Keratinocyte (primary cell): ENCODE data around the gene DUSP22.

ENCODE experiments used
- EZH2 ChIP-seq: IDR thresholded peaks from one replicate; pipeline ENCODE4 v1.6.1; 2012; ENCODE audit warnings: inconsistent platforms, mild to moderate bottlenecking, low read length, moderate library complexity
- TF ChIP-seq, protein P1 (sequence below), 3 experiments: IDR thresholded peaks in 1 of 3; conservative IDR thresholded peaks in 1 of 3; optimal IDR thresholded peaks in 1 of 3; 2 replicates in 2 of 3; 3 replicates in 1 of 3; pipeline versions ENCODE3 to v1.5.1; 2011; ENCODE audit warnings: low read length in 3 of 3, mild to moderate bottlenecking in 3 of 3, moderate library complexity in 2 of 3, control low read depth in 1 of 3, inconsistent platforms in 1 of 3; ENCODE audit not compliant: insufficient read depth in 2 of 3; ENCODE audit errors: extremely low read depth in 1 of 3

DNA sequence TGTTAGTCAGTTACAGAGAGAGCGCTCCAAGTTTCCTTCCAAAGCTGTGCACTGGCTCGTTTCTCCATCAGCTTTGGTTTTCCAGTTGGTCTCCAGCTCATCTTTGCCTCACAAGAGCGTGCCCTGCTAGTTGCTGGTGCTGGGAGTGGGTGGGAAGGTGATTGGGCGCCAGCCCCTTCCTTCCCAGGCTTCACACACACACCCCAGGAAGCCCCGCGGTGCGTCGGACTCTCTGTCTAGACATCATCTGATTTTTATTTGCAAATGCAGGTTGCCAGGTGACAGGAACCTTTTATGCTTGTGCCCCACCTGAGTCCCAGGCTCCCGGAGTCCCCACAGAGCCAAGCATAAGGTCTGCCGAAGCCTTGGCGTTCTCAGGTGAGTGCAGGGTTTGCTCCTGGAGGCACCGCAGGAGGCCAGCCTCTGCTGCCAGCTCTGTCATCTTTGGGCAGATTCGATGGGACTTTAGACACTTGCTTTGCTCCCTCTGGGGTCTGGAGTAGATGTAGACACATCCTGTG, 106.3 kb downstream of the DUSP22 start:
- TF ChIP-seq, protein P1, sequence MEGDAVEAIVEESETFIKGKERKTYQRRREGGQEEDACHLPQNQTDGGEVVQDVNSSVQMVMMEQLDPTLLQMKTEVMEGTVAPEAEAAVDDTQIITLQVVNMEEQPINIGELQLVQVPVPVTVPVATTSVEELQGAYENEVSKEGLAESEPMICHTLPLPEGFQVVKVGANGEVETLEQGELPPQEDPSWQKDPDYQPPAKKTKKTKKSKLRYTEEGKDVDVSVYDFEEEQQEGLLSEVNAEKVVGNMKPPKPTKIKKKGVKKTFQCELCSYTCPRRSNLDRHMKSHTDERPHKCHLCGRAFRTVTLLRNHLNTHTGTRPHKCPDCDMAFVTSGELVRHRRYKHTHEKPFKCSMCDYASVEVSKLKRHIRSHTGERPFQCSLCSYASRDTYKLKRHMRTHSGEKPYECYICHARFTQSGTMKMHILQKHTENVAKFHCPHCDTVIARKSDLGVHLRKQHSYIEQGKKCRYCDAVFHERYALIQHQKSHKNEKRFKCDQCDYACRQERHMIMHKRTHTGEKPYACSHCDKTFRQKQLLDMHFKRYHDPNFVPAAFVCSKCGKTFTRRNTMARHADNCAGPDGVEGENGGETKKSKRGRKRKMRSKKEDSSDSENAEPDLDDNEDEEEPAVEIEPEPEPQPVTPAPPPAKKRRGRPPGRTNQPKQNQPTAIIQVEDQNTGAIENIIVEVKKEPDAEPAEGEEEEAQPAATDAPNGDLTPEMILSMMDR (optimal IDR thresholded peaks at IDR 0.05 in 1 of 3, IDR thresholded peaks at IDR 0.05 in 1 of 3, conservative IDR thresholded peaks at IDR 0.05 in 1 of 3; ENCODE audit: extremely low read depth in 1 of 3, insufficient read depth in 2 of 3, low read length in 3 of 3), result no peak
- TF ChIP-seq EZH2, result no peak
